Measurements from ENCODE around the gene ZNF562.

ZNF562 gene

GRCh38 chr19:9644472-9644871 lies 30.4 kb downstream of the ZNF562 start:
- no peak for DNase-seq

DNA sequence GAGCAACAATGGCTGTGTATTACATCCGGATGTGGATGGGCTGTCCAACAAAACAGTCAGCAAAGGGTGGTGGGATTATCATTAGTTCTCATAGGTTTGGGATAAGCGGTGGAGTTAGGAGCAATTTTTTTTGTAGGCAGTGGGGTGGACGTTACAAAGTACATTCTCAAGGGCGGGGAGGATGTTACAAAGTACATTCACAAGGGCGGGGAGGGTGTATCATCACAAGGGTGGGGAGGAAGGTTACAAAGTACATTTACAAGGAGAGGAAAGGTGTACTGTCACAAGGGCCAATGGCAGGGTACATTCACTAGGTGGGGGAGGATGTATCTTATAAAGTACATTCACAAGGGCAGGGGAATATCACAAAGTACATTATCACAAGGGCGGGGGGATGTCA lies 33.1 kb downstream of the ZNF562 start:
- no peak for DNase-seq

DNA sequence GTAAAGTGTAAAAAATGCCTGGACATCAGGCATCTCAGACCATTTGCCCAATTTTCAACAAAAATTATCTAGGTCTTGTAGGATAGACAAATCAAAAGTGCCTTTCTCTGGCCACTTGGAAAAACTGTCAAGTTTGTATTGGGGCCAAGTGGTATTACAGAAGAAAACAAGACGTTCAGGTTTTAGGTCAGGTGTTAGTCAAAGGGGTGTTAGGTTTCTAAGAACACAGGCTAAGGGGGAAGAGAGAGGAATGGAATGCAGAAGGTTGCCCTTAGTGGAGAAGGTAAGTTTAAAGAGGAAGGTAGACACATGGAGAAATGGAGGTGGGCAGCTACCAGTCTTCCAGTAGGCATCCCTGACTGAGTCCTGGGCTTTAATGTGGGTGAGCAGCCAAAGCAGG lies 33.9 kb downstream of the ZNF562 start:
- DNase-seq: no peak

GRCh38 chr19:9636018-9636417 lies 38.9 kb downstream of the ZNF562 start:
- no peak for DNase-seq

DNA sequence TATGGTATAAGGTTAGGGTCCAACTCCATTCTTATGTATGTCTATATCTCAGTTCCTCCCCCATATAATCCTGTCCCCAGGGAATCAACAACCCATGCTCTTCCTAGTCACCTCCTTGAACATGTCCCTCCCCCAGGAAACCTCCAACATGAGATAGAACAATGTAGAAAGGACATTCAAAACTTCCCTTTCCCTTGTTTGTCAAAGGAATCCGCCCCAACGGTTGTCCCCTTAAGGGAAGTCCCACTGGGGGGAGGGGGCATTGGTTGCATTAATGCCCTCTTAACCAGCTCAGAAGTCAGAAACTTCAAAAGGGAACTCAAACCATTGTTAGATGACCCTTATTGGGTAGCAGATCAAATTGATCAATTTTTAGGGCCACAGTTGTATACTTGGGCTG lies 47.0 kb downstream of the ZNF562 start:
- DNase-seq: no peak

GRCh38 chr19:9622531-9622930 lies 52.4 kb downstream of the ZNF562 start:
- DNase-seq: no peak

- peak in 57 of 58 donors; percentile 63 to 97 (median 84) for DNase-seq
Measured at GRCh38 chr19:9621156-9622037, 53.5 kb downstream of the ZNF562 start, which contains the start of gene ZNF561. ZNF561 (minus strand) TSS chr19:9621232; CDS start chr19:9619456, 1,776 bp downstream.

GRCh38 chr19:9620842-9621155 lies 54.1 kb downstream of the ZNF562 start:
- DNase-seq: no peak

GRCh38 chr19:9615844-9616243 lies 59.1 kb downstream of the ZNF562 start:
- no peak for DNase-seq

DNA sequence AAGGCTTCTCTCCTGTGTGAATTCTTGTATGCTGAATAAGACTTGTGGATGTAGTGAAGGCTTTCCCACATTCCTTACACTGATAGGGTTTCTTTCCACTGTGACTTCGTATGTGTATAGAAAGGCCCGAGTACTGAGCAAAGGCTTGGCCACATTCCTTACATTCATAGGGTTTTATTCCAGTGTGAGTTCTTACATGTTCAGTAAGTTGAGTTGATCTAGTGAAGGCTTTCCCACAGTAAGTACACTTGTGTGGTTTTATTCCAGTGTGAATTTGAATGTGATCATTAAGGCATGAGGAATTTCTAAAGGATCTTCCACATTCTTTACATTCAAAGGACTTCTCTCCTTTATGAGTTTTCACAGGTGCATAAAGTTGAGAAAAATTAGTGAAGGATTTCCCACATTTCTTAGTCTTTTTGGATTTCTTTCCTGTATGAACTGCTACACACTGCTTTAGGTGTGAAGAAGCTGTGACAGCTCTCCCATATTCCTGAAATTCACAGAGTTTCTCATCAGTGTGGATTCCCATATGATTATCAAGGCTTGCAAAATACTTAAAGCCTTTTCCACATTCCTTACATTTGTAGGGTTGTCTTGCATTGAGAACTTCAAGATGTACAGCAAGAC lies 64.3 kb downstream of the ZNF562 start:
- no peak for DNase-seq

GRCh38 chr19:9608912-9609311 lies 66.0 kb downstream of the ZNF562 start:
- no peak for DNase-seq

- no peak for DNase-seq
Measured at GRCh38 chr19:9597027-9597426, 77.9 kb downstream of the ZNF562 start.

All from anterior cingulate cortex (tissue), 58 donors.